Muscle layer of colon (tissue), 2 donors: ENCODE results near the gene AKAP7.
"Not testable (repeated sequence)": the region's sequence is repeated elsewhere in the genome, so short reads cannot be mapped to it uniquely, and the experiment has no call there.

ENCODE experiments used
- H3K27ac ChIP-seq: one replicate; pipeline ENCODE4 v1.7.0; 2013; ENCODE audit warnings: low read depth, mild to moderate bottlenecking, low read length, moderate library complexity
- H3K27me3 ChIP-seq, 2 donors: one replicate each; pipeline ENCODE4 v1.7.0; 2013; ENCODE audit warnings: low read length in 2 of 2, mild to moderate bottlenecking in 2 of 2; ENCODE audit not compliant: insufficient read depth in 2 of 2, control insufficient read depth in 1 of 2
- H3K36me3 ChIP-seq: one replicate; pipeline ENCODE4 v1.7.0; 2013; ENCODE audit warnings: mild to moderate bottlenecking, low read length; ENCODE audit not compliant: insufficient read depth
- H3K4me1 ChIP-seq: one replicate; pipeline ENCODE4 v1.7.0; 2013; ENCODE audit warnings: mild to moderate bottlenecking, low read length; ENCODE audit not compliant: insufficient read depth
- H3K4me3 ChIP-seq, 2 donors: one replicate each; pipeline ENCODE4 v1.7.0; 2013; ENCODE audit warnings: low read length in 2 of 2, low read depth in 1 of 2, mild to moderate bottlenecking in 1 of 2, moderate library complexity in 1 of 2
- H3K9ac ChIP-seq: one replicate; pipeline ENCODE4 v1.7.0; 2013; ENCODE audit warnings: low read length
- H3K9me3 ChIP-seq: one replicate; pipeline ENCODE4 v1.7.0; 2013; ENCODE audit warnings: mild to moderate bottlenecking, low read length
- donor health status: abdominal sarcoma.
- donor health status: Adenocarcinoma of cecum.

AKAP7 gene

DNA sequence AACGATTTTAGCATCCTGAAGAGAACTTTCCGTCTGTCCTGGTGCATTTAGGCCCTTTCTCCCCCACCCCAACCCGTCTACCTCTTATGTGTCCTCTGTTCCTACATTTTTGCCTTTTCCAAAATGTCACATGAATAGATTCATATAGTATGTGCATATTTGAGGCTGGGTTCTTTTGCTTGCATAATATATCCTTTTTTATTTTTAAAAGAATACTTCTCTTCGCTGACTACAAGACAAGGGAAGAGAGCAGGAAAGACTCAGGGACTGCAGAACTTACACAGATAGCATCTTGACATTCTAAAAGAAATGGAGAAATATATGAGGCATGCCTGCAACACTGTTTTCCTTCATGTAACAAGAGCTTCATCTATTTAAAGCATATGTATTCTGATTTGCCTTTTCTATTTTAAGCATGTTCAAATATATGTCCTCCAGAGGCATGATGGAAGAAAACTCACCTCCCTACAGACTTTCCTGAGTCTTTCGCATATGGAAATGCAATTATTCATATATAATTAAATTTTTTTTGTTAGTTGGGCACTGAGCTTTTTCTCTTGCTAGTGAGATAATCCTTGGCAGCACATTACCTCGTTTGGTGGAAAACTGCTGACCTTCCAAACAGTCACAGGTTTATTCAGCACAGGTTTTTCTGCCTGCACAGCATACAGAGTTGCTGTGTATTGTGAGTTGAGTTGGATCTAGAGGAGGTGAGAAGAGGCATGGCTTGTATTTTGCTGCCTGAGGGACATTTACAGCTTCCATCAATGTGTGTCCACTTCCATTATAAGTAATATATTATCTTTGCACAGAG lies 170.0 kb downstream of the AKAP7 start:
- no peaks in the 10 kb centered on the region for H3K27me3 ChIP-seq
- no peak overlapping the region for H3K9ac ChIP-seq
- H3K4me1 ChIP-seq: no peaks in the 10 kb centered on the region
- H3K27ac ChIP-seq: no peak overlapping the region
- H3K9me3 ChIP-seq: peaks cover 7% of the 10 kb centered on the region
- no peaks in the 10 kb centered on the region for H3K36me3 ChIP-seq
- no peak overlapping the region for H3K4me3 ChIP-seq

DNA sequence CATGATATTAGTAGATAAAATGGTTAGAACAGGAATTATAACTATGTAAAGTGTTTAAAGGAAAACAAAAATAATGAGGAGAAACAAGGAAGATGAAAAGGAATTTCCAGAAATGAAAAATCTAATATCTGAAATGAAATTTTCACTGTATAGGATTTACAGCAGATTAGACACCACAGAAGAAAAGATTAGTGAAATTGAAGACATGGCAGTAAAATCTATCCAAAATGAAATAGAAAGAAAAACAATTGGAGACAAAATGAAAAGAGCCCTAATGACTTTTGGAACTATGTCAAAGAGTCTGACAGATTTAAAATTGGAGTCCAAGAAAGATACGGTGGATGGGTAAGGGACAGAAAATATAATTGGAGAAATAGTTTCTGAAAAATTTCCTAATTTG lies 174.2 kb downstream of the AKAP7 start:
- no peaks in the 10 kb centered on the region for H3K27me3 ChIP-seq
- no peak overlapping the region for H3K9ac ChIP-seq
- no peak overlapping the region for H3K27ac ChIP-seq
- H3K4me3 ChIP-seq: no peak overlapping the region
- H3K36me3 ChIP-seq: no peaks in the 10 kb centered on the region
- no peaks in the 10 kb centered on the region for H3K4me1 ChIP-seq
- H3K9me3 ChIP-seq: peaks cover 7% of the 10 kb centered on the region

DNA sequence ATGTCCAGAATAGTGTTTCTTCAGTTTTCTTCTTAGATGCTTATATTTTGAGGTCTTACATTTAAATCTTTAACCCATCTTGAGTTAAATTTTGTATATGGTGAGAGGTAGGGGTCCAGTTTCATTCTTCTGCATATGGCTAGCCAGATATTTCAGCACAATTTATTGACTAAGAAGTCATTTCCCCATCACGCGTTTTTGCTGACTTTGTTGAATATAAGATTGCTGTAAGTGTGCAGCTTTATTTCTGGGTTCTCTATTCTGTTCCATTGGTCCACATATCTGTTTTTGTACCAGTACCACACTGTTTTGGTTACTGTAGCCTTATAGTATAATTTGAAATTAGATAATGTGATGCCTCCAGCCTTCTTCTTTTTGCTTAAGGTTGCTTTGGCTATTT lies 179.6 kb downstream of the AKAP7 start:
- H3K27me3 ChIP-seq: no peaks in the 10 kb centered on the region
- H3K4me3 ChIP-seq: no peak overlapping the region
- no peaks in the 10 kb centered on the region for H3K36me3 ChIP-seq
- no peaks in the 10 kb centered on the region for H3K4me1 ChIP-seq
- no peak overlapping the region for H3K27ac ChIP-seq
- H3K9ac ChIP-seq: no peak overlapping the region
- H3K9me3 ChIP-seq: no peaks in the 10 kb centered on the region

DNA sequence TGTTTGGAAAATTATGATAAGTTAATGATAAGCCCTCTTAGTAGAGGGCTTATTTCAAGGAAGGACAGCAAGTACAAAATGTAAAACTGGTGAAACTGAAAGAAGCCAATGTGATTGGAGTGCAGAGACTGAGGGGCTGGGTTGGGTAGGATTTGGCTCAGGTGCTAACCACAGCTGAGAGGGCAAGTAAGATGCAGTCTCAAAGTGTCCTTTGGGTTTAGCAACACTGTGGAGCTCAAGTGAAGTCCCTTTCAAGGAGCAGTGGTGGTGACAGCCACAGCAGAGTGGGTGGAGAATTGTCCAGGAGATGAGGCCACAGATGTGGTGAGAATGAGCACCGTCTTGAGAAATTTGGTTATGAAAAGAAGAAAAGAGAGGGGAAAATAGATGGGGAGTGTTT lies 181.4 kb downstream of the AKAP7 start:
- H3K27ac ChIP-seq: no peak overlapping the region
- no peak overlapping the region for H3K9ac ChIP-seq
- H3K36me3 ChIP-seq: no peaks in the 10 kb centered on the region
- H3K4me1 ChIP-seq: no peaks in the 10 kb centered on the region
- H3K4me3 ChIP-seq: no peak overlapping the region
- no peaks in the 10 kb centered on the region for H3K27me3 ChIP-seq
- H3K9me3 ChIP-seq: no peaks in the 10 kb centered on the region

DNA sequence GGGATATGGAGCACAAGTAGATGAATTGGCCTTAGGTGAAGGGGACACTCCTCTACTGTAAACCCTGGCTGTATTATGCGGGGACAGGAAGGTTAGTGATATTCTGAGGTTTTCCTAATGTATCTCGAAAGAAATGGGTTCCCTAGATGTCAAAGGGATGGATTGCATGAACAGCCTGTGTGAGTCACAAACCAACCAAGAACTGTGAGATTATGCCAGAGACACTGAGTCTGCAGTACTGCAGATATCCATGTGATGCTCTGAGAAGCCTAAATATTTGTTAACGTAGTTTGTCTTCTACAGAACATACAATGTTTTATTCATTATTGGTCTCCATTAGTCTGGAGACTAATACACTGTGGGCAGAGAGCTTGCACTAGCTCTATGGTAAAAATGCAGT lies 182.2 kb downstream of the AKAP7 start:
- H3K27ac ChIP-seq: no peak overlapping the region
- H3K9me3 ChIP-seq: no peaks in the 10 kb centered on the region
- no peak overlapping the region for H3K4me3 ChIP-seq
- no peaks in the 10 kb centered on the region for H3K36me3 ChIP-seq
- H3K27me3 ChIP-seq: no peaks in the 10 kb centered on the region
- no peaks in the 10 kb centered on the region for H3K4me1 ChIP-seq
- H3K9ac ChIP-seq: no peak overlapping the region

DNA sequence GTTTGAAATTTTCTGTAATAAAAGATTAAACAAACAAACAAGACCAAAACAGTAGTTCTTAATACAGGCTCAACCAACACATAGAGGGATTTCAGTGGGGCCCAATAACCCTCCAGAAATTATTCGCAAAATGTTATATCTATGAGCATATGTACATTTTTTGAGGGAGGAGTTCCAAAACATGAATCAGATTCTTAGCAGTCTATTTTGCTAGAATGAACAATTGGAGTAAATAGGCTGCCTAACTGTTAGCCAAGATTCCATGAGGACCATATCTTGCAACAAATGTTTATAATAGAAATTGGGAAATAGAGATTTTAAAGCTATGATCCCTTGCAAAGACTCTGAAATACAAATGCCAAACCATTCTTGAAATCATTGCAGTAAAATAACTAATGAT lies 186.3 kb downstream of the AKAP7 start:
- H3K4me1 ChIP-seq: no peaks in the 10 kb centered on the region
- no peaks in the 10 kb centered on the region for H3K9me3 ChIP-seq
- H3K4me3 ChIP-seq: no peak overlapping the region
- H3K27ac ChIP-seq: no peak overlapping the region
- no peaks in the 10 kb centered on the region for H3K27me3 ChIP-seq
- H3K36me3 ChIP-seq: no peaks in the 10 kb centered on the region
- H3K9ac ChIP-seq: no peak overlapping the region

DNA sequence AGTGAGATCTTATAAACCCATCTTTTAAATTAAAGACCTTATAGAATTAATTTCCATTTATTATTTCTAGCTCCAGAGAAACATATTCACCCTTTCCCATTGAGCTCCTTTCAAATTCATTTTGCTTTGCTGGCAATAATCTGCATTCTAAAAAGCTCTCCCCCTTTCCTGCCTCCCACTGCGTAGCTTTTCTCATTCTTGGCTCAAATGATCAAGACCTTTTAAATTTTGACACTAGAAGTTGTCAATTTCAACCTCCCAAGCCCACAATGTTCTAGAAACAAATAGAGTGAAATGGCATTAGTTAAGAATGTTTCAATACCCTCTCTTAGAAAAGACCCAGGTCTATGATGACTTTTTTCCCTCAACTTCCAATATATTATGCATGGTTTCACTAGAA lies 186.9 kb downstream of the AKAP7 start:
- Histone ChIP-seq H3K9ac (no peak overlapping the region), H3K4me3 (no peak overlapping the region), H3K4me1 (no peaks in the 10 kb centered on the region), H3K36me3 (no peaks in the 10 kb centered on the region), H3K27ac (no peak overlapping the region), H3K9me3 (no peaks in the 10 kb centered on the region), H3K27me3 (no peaks in the 10 kb centered on the region)

DNA sequence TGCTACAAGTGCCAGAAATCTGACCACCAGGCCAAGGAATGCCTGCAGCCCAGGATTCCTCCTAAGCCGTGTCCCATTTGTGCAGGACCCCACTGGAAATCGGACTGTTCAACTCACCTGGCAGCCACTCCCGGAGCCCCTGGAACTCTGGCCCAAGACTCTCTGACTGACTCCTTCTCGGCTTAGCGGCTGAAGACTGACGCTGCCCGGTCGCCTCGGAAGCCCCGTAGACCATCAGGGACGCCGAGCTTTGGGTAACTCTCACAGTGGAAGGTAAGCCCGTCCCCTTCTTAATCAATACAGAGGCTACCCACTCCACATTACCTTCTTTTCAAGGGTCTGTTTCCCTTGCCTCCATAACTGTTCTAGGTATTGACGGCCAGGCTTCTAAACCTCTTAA lies 190.4 kb downstream of the AKAP7 start:
- H3K27ac ChIP-seq, H3K36me3 ChIP-seq, H3K4me1 ChIP-seq, H3K27me3 ChIP-seq, H3K9ac ChIP-seq, H3K4me3 ChIP-seq, H3K9me3 ChIP-seq: not testable (repeated sequence)

DNA sequence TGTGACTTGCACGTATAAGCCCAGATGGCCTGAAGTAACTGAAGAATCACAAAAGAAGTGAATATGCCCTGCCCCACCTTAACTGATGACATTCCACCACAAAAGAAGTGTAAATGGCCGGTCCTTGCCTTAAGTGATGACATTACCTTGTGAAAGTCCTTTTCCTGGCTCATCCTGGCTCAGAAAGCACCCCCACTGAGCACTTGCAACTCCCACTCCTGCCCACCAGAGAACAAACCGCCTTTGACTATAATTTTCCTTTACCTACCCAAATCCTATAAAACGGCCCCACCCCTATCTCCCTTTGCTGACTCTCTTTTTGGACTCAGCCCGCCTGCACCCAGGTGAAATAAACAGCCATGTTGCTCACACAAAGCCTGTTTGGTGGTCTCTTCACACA lies 193.5 kb downstream of the AKAP7 start:
- not testable (repeated sequence) for H3K27me3 ChIP-seq, H3K9ac ChIP-seq, H3K36me3 ChIP-seq, H3K4me3 ChIP-seq, H3K27ac ChIP-seq, H3K4me1 ChIP-seq, H3K9me3 ChIP-seq

DNA sequence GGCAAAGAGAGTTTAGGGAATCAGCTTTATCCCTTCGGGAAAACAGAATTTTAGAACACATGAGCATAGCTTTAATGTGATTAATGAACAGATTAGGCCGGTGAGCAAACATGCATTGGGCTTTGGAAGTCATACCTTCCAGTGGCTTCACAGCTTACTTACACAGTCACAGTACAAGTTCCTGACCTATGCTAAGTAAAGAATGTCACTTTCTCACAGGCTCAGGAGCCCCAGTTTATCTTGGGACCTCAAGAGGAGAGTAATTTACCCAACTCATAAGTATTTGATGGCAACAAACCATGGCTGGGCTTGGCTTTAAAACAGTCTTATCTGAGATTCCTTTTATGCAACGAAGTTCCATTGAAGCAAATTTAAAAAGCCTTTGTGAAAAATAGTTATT lies 195.9 kb downstream of the AKAP7 start:
- Histone ChIP-seq H3K9ac (no peak overlapping the region), H3K36me3 (no peaks in the 10 kb centered on the region), H3K4me1 (no peaks in the 10 kb centered on the region), H3K27ac (no peak overlapping the region), H3K4me3 (no peak overlapping the region), H3K27me3 (no peaks in the 10 kb centered on the region), H3K9me3 (no peaks in the 10 kb centered on the region)

DNA sequence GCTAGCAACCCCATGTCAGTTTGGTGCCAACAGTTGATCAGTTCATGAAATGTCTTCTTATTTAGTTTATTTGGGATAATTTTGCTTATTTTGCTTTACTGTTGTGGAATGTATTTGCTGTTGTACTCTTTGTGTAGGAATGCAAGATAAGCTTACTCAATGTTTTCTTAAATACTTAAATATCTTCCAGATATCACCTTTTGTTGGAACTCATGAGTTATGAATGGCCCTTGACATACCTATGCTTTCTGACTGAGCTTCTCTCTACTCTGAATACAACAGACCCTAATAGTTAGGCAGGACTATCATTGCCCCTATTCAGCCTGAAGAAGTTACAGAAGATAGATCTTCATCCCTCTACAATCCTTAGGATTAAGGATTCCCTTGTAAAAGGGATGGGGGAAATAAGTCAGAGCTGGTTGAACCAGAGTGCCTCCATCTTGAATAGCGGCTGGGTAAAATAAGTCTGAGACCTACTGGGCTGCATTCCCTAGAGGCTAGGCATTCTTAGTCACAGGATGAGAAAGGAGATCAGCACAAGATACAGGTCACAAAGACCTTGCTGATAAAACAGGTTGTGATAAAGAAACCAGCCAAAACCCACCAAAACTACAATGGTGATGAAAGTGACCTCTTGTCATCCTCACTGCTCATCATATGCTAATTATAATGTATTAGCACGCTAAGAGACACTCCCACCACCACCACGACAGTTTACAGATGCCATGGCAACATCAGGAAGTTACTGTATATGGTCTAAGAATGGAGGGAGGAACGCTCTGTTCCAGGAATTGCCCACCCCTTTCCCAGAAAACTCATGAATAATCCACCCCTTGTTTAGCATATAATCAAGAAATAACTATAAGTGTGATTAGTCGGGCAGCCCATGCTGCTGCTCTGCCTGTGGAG lies 196.9 kb downstream of the AKAP7 start:
- Histone ChIP-seq H3K4me1 (no peaks in the 10 kb centered on the region), H3K4me3 (no peak overlapping the region), H3K9me3 (no peaks in the 10 kb centered on the region), H3K36me3 (no peaks in the 10 kb centered on the region), H3K27me3 (no peaks in the 10 kb centered on the region), H3K27ac (no peak overlapping the region), H3K9ac (no peak overlapping the region)
